Limb (tissue), 2 donors: ENCODE data around the gene GLB1L2.

Experiments
- DNase-seq, 2 donors: peaks; one replicate each; pipeline ENCODE4 v3.0.0-alpha.2; 2016; ENCODE audit errors: extremely low spot score in 2 of 2

Gene GLB1L2

DNA sequence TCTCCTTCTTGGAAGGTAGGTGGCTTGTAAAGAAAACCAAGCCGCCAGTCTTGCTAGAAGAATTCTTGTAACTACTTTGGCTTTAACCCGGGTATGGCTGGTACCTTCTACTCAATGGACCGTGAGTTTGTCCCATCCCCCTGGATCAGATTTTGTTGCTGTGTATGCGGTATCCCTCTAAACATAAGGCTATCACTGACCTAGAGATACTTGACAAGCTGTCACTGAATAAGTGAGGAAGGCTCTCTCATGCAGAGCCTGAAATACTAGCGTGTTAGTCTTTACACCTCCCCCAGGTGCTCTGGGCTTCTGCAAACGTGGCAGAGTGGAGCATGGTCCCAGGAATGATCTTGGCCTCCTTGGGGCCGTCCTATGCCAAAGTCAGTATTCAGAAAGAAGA lies 34.5 kb downstream of the GLB1L2 start:
- no peak for DNase-seq

DNA sequence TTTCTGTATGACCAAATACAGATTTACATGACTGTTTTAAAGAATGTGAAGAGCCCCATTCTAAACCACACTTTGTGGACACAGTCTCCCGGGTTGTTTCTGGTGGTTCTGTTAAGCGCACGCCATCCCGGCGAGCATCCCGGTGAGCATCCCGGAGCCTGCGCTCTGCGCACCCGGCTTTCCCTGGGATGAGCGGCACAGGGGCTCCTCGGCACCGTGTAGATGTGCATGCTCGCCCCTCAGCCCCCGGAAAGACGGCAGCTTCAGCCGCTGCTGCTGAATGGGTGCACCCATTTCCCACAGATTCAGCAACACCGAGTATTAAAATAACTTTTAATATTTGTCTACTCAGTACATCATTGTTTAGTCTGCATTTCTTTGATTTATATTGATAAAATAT lies 36.0 kb downstream of the GLB1L2 start:
- DNase-seq, result no peak

DNA sequence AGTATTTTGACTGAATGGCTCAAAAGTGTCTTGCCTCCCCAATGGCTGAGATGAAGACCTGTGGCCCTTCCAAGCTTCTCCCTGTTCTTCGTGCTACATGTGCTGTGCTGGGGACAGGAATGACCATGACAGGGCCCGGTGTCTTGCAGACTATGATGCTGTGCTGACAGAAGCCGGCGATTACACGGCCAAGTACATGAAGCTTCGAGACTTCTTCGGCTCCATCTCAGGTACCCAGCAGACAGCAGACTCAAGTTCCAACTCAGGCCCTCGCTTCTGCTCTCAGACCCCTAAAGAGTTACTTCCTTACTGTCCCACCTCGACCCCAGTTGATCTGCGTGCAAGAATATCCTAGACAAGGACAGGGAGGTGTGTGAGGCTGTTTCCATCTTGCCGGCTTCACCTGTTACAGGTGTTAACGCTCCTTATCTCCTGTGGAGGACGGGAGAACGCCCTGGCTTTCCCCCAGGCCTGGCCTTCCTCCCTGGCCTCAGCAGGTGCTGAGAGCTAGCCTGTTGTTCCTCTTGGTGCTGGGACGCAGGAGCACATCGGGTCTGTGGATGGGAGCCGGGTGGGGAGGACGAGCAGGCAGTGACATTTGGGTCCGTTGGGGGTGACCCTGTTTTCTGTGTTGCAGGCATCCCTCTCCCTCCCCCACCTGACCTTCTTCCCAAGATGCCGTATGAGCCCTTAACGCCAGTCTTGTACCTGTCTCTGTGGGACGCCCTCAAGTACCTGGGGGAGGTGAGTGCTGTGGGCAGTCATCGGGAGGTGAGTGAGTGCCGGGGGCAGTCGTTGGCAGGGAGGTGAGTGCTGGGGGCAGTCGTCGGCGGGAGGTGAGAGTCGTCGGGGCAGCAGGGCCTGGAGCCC lies 38.1 kb downstream of the GLB1L2 start:
- no peak for DNase-seq

DNA sequence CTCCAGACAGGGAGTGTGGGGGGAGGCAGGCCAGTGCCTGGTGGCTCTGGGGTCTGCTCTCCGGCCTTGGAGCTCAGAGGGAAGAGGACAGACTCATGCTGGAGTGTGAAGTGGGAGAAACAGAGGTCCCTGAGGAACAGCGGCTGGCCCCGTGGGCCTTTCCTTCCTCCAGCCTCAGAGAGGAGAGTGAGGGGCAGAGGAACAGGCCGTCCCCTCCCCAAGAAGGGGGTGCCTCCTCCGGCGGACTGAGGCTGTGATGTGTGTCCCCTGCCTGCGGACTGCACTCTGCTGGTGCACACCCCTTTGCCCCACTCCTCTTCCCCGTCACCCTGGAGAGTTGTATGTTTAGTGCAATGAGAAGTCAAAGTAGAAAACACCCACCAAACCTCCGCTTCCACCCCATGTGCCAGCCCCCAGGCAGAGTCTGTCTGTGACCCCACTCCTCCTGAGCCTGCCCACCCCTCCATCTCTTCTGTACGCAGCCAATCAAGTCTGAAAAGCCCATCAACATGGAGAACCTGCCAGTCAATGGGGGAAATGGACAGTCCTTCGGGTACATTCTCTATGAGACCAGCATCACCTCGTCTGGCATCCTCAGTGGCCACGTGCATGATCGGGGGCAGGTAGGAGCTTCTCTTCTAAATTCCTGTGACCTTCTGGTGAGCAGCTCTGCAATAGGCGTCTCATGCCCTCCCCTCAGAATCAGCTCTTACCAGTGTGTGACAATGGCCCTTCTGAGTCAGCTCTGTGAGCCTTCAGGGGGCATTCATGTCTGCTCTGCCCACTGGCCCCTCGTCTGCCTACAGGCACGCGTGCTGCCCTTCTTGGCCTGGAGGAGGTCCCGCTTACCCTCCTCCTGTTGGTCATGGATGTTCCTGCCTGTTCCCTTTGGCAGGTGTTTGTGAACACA lies 39.0 kb downstream of the GLB1L2 start:
- no peak for DNase-seq

DNA sequence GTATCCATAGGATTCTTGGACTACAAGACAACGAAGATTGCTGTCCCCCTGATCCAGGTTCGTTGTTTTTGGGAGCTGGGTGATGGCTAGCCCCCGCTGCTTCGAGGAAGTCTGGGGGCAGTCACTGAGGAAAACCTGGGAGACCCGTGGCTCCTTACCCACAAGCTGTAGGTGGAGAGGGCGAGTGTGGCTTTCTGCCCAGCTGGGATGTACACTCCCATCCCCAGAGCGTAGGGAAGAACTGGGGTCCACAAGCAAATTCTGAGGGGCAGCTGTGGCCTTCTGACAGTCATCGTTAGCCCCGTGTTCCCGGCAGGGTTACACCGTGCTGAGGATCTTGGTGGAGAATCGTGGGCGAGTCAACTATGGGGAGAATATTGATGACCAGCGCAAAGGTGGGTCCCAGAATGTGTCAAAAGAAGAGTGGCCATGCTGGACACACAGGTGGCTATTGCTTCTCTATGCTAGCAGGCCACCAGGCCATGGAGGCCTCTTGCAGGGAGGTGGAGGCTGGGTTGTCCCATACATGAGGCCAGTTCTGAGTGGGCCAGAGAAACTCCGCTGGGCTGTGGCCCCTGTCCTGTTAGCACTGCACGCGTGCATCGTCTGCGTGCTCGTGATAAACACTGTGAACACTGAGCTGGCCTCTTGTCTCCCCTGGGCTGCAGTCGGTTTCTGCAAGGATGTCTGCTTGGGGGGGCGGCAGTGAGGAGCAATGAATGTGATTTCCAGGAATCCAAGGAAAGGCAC lies 39.8 kb downstream of the GLB1L2 start:
- no peak for DNase-seq

DNA sequence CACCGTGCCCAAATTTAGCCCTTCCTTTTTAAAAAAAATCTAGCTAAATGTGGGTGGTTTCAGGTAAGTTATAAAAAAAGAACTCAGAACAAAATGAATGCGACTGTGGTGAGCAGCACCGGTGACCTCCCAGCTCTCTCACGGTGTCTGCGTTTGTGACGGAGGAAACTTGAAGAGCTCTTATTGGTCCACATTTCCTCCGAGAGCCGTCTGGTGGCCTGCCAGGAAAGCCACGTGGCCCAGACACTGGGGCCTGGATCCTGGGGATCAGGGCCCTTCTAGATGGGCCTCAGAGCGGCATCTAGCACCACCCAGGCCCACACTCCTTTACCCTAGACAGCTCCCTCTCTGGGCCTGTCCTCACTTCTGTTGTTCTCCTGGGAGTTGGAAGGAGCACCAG lies 40.7 kb downstream of the GLB1L2 start:
- no peak for DNase-seq

DNA sequence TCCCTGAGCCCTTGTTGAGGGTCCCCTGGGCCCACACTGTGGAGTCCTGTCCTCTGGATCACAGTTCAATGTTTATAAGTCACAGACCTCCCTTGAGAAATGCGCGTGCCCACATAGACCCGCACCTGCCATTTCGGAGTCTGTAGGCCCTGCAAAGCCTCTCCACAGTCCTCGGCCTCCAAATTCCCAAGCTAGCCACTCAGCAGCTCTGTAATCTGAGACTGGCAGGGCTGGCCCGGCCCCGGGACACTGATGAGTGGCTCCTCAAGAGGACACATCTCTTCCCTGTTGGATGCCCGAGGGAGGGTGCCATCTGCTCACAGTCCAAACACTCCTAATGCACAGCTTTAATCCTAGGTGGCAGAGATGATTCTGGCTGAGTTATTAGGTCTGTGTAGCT lies 41.2 kb downstream of the GLB1L2 start:
- DNase-seq, result no peak

DNA sequence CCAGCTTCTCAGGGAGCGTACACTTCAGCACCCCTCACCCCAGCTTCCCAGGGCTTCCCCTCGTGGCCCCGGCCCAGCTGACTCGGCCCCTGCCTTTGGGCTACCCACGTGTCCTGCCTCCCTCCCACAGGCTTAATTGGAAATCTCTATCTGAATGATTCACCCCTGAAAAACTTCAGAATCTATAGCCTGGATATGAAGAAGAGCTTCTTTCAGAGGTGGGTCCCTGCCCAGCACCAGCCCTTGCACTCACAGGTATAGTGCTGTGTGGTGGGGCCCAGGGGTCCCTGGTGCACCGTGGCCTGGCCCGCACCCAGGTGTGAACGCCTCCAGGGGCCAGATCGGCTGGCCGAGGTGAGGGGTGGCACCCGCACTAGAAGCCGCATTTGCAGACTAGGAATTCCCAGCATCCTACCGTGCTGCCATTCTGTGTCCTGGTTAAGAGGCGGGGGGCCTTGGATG lies 41.8 kb downstream of the GLB1L2 start:
- DNase-seq, result no peak

DNA sequence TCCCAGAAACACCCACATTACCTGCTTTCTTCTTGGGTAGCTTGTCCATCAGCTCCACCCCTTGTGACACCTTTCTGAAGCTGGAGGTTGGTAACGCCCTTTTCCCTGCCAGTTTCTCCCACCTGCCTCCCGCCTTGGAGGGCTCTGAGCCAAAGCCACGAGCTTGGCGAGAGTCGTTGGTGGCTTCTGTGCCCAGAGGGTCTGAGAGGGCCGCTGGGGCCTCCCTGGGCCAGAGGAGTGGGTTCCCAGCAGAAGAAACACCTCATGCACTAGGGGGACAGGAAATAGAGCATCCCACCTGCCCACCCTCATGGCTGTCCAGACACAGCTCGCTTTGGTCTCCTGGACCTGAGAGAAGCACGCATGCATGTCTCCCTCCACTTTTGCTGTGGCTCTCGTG lies 42.4 kb downstream of the GLB1L2 start:
- no peak for DNase-seq

DNA sequence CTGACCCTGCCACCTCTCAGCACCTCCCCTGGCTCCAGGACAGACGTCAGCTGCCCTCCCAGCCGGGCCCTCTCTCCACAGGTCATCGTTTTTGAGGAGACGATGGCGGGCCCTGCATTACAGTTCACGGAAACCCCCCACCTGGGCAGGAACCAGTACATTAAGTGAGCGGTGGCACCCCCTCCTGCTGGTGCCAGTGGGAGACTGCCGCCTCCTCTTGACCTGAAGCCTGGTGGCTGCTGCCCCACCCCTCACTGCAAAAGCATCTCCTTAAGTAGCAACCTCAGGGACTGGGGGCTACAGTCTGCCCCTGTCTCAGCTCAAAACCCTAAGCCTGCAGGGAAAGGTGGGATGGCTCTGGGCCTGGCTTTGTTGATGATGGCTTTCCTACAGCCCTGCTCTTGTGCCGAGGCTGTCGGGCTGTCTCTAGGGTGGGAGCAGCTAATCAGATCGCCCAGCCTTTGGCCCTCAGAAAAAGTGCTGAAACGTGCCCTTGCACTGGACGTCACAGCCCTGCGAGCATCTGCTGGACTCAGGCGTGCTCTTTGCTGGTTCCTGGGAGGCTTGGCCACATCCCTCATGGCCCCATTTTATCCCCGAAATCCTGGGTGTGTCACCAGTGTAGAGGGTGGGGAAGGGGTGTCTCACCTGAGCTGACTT lies 43.2 kb downstream of the GLB1L2 start:
- no peak for DNase-seq

DNA sequence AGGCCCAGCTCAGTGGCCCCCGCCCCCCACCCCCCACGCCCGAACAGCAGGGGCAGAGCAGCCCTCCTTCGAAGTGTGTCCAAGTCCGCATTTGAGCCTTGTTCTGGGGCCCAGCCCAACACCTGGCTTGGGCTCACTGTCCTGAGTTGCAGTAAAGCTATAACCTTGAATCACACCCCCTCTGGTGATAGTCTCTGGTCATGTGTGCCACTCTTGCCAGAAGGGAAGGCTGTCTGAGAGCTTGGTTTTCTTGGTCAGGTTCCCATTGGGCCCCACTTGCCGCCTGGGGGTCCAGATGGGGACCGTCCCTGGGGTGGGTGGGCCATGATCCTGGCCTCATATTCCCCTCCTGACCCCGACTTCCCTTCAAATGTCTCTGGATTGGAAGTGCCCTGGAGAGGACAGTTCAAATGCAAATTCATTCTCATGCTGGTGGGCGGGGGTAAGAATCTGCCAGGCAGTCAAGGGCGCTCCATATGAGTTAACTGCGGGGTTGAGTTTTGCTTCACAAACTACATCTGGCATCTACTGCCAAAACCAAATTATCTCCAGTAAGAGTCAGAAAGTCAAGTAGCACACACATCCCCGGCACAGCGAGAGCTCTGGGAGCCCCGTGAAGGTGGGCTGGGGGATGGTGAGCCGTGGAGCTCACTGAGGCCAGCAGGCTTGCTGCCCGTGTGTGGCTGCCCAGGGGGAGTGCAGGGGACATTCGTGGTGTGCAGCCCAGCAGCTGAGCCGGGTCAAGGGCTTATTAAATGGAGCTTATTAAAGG lies 44.5 kb downstream of the GLB1L2 start:
- DNase-seq, result no peak

DNA sequence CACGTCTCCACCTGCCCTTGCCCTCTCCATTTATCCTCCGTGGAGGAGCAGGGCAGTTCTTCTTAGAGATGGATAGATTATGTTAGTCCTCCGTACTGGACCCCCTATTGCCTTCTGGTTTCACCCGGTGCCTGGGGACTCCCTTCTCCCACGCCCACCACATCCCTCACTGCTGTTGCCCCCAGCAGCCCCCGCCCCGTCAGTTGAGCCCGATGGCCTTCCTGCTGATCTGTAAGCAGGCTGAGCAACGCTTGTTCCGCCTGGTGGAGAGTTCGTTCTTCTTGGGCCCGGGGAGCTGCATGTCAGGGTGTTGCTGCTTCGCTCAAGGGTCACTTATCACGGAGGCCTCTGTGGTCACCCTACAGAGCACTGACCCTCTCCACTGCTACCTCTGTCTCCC lies 46.1 kb downstream of the GLB1L2 start:
- no peak for DNase-seq

DNA sequence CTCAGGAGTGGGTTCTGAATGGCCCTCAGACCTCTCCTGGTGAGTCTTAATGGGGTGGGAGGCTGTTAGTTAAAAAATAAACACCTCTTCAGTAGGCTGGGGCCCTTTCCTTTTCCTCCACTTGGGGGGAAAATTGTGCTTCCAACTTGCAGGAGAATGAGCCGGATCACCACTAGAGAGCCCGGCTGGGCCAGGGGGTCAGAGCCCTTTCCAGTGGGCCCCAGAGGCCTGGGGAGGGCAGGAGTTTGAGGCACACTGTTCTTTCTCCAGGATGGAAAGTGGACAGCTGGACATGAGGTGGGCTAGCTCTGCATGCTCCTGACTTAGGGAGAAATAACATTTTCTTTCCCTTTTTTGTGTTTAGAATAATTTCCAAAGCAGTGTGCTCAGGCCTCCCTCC lies 47.5 kb downstream of the GLB1L2 start:
- no peak for DNase-seq

DNA sequence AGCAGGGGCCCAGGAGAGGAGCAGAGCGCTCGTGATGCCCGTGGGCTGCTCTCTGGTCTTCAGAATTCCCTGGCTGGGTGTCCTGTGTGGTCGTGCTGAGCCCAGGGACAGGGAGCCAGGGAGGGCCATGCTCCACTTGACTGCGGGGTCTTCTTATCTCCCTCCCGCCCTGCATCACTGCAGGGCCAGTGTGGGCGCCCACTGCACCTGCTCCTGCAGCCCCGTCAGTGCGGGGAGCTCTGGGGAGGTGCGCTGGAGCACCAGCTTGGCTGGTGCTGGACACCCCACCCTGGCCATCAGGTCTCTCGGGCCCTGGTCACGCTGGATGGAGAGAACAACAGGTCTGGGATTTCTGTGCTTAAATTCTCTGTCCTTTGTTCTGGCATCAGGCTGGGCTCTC lies 48.4 kb downstream of the GLB1L2 start:
- no peak for DNase-seq

DNA sequence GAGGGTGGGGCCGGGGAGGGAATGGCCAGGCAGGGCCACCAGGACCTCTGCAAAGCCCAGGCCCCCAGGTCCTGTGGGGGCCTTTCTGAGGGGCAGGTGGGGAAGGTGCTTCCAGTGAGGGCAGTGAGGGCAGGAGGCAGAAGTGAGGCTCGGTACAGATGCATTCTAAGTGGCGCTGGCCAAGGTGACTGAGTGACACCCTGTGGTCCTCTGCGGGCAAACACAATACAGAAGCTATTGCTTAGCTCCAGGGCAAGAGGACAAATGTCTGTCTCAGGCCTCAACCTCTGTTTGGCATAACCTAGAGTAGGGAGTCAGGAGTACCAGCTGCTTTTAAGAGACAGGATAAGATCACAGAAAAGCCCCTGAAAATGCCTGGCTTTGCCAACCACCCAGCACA lies 49.0 kb downstream of the GLB1L2 start:
- no peak for DNase-seq

DNA sequence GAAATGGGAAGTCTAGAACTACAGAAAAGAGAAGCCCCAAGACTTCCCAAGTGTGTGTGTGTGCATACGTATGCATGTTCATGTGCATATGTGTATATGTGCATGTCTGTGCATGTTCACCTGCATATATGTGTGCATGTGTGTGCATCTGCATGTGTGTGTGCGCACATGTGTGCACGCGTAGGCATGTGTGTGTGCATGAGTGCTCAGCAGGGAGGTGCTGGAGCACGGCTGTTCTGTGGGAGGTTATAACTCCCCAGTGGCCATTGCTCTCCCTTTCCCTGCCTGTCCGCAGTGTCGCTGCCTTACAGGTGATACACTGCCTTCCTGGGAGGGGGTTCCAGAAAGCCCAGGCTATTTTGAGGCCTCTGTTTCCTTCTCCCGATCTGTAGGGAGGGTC lies 50.5 kb downstream of the GLB1L2 start:
- DNase-seq, result no peak

DNA sequence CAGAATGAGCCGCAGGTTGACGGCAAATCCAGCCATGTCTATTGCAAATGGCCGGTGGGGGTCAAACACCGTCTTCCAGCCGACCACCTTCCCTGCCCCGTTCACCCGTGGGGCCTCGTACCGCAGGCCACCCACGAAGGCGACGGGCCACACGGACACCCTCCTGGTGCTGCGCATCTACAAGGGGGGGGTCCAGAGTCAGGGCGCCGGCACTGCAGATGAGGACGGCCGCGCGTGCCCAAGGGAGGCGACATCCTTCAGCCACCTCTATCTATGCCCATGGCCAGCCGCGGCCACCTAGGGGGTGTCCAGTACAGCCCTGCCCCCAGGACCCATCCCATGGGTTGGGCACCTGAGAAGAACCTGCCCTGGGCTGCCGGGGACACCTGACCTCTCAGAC lies 51.0 kb downstream of the GLB1L2 start:
- no peak for DNase-seq

DNA sequence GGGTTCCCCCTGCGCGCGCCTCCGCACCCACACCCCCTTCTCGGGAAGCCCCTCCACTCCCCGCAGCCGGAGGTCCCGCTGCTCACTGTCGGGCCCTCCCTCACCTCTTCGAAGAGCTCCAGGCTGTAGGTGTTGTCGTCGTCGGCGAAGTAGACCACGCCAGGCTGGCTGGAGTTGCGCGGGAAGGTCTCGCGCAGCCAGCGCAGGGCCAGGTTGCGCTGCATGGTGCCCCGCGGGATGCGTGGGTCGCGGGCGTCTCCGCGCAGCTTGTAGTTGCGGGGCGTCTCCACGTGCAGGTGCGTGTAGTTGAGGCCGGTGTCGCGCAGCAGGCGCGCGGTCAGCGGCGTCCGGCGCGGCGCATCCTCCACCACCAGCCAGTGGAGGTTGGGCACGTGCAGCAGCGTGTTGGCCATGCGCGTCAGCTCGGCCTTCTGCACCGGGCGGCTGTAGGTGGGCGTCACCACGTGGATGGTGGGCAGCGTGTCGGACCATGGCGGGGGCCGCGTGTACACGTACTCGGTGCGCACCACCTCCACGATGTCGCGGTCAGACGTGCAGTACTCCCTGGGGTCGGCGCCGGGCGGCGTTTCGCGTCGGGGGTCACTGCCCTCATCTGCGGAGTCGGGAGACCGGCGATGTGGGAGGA lies 51.9 kb downstream of the GLB1L2 start:
- no peak for DNase-seq

DNA sequence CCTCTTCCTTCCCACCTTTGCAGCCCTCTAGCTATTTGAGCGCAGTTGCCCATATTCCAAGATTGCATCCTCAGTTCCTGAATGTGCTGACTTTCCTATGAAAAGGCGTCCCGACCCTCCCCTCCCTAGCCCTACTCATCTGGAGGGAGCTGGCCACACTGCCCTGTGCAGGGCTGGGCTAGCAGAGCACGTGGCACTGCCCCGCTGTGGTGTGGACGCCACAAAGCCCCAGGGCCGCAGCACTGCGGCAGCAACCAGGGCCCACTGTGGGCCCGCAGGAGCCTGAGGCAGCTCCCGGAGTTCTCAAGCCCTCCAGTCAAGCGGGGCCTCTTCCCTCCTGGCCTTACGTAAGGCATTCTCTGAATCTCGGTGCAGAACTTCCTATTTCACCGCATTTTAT lies 52.6 kb downstream of the GLB1L2 start:
- no peak for DNase-seq

DNA sequence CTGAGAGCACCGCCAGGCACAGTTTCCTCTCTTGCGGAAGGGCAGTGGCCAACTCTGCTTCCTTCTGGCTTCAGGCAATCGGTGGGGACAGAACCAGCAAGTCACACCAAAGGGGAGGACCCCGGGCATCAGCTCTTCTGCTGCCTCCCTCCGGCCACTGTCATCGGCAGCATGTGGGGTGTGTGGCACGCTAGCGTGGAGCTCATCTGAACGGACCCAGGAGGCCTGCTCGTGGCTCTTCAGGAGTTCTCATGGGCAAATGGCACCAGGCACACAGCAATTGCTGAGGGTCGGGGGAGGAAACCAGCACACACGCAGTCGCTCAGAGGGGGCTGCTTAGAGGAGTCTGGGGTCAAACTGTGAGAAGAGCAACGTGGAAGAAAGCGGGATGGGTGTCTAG lies 53.4 kb downstream of the GLB1L2 start:
- DNase-seq, result no peak
